Astrocyte of the cerebellum (primary cell): ENCODE results near the gene SATB1.

ENCODE experiments used
- DNase-seq: peaks from one replicate; pipeline ENCODE4 v3.0.0-alpha.2; 2011; ENCODE audit warnings: low read depth
- H3K4me3 ChIP-seq: 2 replicates; pipeline ENCODE4 v1.5.1; 2011; ENCODE audit warnings: mild to moderate bottlenecking, low read depth, low read length, moderate library complexity
- CTCF ChIP-seq: IDR thresholded peaks from 2 replicates; pipeline ENCODE4 v1.5.1; 2012; ENCODE audit warnings: low read length, low read depth, moderate library complexity, mild to moderate bottlenecking; ENCODE audit errors: missing control alignments
- in situ Hi-C: cut with HindIII; loops from 2 replicates; pipeline ENCODE4 v1.10.0; 2017; ENCODE audit warnings: low sequenced_read_pairs

Gene SATB1

GRCh38 chr3:18441551-18441950 is 16.4 kb upstream of the SATB1 start:
- DNase-seq = no peak
- in situ Hi-C loops = no loop called here
- no peak overlapping the region for H3K4me3 ChIP-seq
- no peak for TF ChIP-seq CTCF

GRCh38 chr3:18440066-18440722 is 15.1 kb upstream of the SATB1 start:
- no peak for DNase-seq
- no peak overlapping the region for H3K4me3 ChIP-seq
- in situ Hi-C loops = no loop called here
- no peak for TF ChIP-seq CTCF

- no peak overlapping the region for H3K4me3 ChIP-seq
- no peak for DNase-seq
- TF ChIP-seq CTCF = no peak
- in situ Hi-C loops = no loop called here
Observed at GRCh38 chr3:18439281-18439680, 14.1 kb upstream of the SATB1 start.

- no peak for TF ChIP-seq CTCF
- in situ Hi-C loops = no loop called here
- no peak overlapping the region for H3K4me3 ChIP-seq
- DNase-seq = no peak
Observed at GRCh38 chr3:18438586-18438985, 13.4 kb upstream of the SATB1 start.

GRCh38 chr3:18436213-18436612 is 11.1 kb upstream of the SATB1 start:
- no peak for DNase-seq
- H3K4me3 ChIP-seq = no peak overlapping the region
- in situ Hi-C loops = no loop called here
- no peak for TF ChIP-seq CTCF

- in situ Hi-C loops = no loop called here
- no peak for DNase-seq
- H3K4me3 ChIP-seq = no peak overlapping the region
- TF ChIP-seq CTCF = no peak
Observed at GRCh38 chr3:18434711-18435110, 9.6 kb upstream of the SATB1 start.
